GM18505 (cell line): ENCODE data around the gene PSORS1C1.

ENCODE experiments used
- ATAC-seq: cut with Tn5 transposase; IDR thresholded peaks from one replicate; pipeline ENCODE4 v1.9.1; 2021; ENCODE audit not compliant: unreplicated experiment
- POLR2A ChIP-seq: IDR thresholded peaks from 4 replicates; pipeline ENCODE4 v1.6.1; 2011; ENCODE audit warnings: borderline replicate concordance; ENCODE audit not compliant: insufficient read depth, insufficient read length; ENCODE audit errors: extremely low read depth

PSORS1C1 gene

GRCh38 chr6:31087494-31088089 is 27.0 kb upstream of the PSORS1C1 start:
- no peak for TF ChIP-seq POLR2A
- ATAC-seq = no peak

- no peak for TF ChIP-seq POLR2A
- no peak for ATAC-seq
These were observed 24.2 kb upstream of the PSORS1C1 start for GRCh38 chr6:31090275-31090972.

- ATAC-seq = no peak
- no peak for TF ChIP-seq POLR2A
These were observed 23.6 kb upstream of the PSORS1C1 start for GRCh38 chr6:31090973-31091364.

- TF ChIP-seq POLR2A = no peak
- no peak for ATAC-seq
These were observed 22.9 kb upstream of the PSORS1C1 start for GRCh38 chr6:31091680-31092079.

GRCh38 chr6:31092238-31092637 is 22.4 kb upstream of the PSORS1C1 start:
- no peak for TF ChIP-seq POLR2A
- no peak for ATAC-seq

GRCh38 chr6:31092769-31093505 is 21.7 kb upstream of the PSORS1C1 start:
- ATAC-seq = no peak
- TF ChIP-seq POLR2A = no peak

GRCh38 chr6:31094389-31094881 is 20.2 kb upstream of the PSORS1C1 start:
- TF ChIP-seq POLR2A = no peak
- no peak for ATAC-seq

- no peak for ATAC-seq
- no peak for TF ChIP-seq POLR2A
These were observed 18.4 kb upstream of the PSORS1C1 start for GRCh38 chr6:31096215-31096614.

- no peak for ATAC-seq
- TF ChIP-seq POLR2A = no peak
These were observed 17.9 kb upstream of the PSORS1C1 start for GRCh38 chr6:31096656-31097055.

GRCh38 chr6:31098449-31098938 is 16.1 kb upstream of the PSORS1C1 start:
- ATAC-seq = no peak
- TF ChIP-seq POLR2A = no peak

GRCh38 chr6:31103136-31103535 is 11.5 kb upstream of the PSORS1C1 start:
- ATAC-seq = no peak
- no peak for TF ChIP-seq POLR2A

- ATAC-seq = no peak
These were observed 7.5 kb upstream of the PSORS1C1 start for GRCh38 chr6:31107052-31107451.

GRCh38 chr6:31110825-31111582 is 3.6 kb upstream of the PSORS1C1 start:
- no peak for ATAC-seq
- no peak for TF ChIP-seq POLR2A

More at GRCh38 chr6:31107052-31107451, 7.5 kb upstream of the PSORS1C1 start:
- no peak for TF ChIP-seq POLR2A
